GM21367 (cell line): ENCODE data around the gene NHSL2.
"Not testable (repeated sequence)": the region's sequence is repeated elsewhere in the genome, so short reads cannot be mapped to it uniquely, and the experiment has no call there.

Experiments used
- ATAC-seq: cut with Tn5 transposase; IDR thresholded peaks from one replicate; pipeline ENCODE4 v1.9.1; 2021; ENCODE audit not compliant: unreplicated experiment

The NHSL2 gene

DNA sequence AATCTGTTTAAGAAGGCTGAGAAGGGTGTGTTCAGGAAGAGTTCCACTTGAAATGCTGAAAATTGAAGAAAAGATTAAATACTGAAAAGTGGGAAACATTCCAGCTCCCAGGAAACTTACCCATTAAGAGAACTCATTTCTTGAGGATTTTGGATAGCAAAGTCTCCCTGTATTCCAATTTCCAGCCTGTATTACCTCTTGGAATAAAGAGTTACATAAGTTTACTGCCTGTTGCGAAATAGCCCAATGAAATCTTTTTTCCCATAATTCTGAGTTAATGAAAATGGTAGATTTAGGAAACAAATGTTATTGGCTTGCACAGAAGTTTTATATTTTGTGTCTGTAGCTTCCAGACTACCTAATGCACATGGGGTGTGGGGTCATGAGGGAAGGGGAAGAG, 12.0 kb downstream of the NHSL2 start:
- no peak for ATAC-seq

- no peak for ATAC-seq
Measured at GRCh38 chrX:71923516-71923915, 12.9 kb downstream of the NHSL2 start.

GRCh38 chrX:71927040-71927439, 16.4 kb downstream of the NHSL2 start:
- no peak for ATAC-seq

DNA sequence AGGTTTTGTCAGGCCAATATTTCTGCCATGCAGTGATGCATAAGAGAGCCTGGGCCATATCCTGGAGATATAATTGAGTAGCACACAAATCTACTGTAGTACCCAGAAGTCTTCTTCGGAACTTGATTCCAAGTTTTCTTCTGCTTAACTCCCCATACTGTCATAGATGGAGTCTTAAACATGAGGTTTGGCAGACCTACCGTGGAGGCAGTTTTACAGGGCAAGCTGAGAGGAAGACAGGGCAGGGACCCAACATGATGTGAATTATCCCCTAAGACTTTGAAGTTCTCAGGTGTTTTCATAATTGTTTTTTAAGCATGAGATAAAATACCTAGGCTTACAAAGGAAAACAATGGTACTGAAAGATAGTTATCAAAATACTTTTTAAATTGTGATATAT, 18.2 kb downstream of the NHSL2 start:
- no peak for ATAC-seq

GRCh38 chrX:71930298-71930697, 19.7 kb downstream of the NHSL2 start:
- ATAC-seq = no peak

- no peak for ATAC-seq
Measured at GRCh38 chrX:71935476-71935875, 24.8 kb downstream of the NHSL2 start.

DNA sequence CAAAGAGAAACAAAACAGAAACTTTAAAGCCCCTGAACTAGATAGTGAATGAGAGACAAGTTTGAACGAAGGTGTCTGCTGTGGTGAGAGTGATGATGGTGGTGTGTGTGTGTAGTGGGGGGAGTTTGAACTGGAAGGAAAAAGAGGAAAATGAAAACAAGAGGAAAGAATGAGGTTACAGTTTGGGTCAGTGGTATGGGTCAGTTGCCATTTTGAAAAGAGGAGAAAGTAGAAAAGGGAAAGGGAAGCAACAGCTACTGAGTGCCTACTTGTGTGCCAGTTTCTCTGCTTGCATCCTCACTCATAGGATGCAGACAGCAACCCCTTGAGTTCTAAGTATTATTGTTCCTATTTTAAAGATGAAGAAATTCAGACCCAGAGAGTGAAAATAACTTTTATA, 26.0 kb downstream of the NHSL2 start:
- no peak for ATAC-seq

DNA sequence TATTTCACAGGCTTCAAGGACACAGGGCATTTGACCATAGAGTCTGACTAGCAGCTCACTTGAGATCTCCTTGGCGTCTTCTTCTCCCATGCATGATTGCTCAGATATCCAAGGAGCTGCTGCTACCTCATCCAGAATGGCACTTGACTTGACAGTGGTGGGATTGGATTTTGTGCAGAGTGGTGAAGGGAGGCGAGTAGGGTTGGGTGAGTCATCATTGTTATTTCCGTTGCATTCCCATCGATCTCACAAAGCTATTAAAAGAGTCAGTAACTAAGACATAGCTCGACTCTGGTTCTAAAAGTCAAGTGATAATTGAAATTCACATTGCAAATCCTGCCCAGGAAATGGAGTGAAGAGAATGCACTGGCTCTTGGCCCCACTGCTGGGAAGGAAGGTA, 27.7 kb downstream of the NHSL2 start:
- no peak for ATAC-seq

GRCh38 chrX:71941145-71941544, 30.5 kb downstream of the NHSL2 start:
- no peak for ATAC-seq

DNA sequence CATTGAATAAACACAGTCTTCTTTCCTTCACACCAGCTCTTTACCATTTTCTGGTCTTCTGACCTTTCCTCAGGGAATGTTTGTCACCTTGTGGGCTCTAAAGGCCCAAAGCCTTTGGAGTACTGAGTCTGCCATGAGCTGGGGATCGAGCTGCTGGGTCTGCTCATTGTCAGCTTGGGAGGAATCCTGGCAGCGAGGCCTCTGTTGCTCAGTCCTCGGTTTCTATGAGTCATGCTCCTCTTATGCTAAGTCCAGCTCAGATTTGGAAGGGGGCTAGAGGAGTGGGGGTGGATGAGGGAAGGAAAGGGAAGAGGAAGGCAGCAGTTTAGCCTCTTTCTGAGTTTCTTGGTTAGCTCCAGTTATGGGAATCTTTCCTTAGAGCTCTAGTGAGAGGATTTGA, 31.1 kb downstream of the NHSL2 start:
- ATAC-seq = no peak

GRCh38 chrX:71944369-71944768, 33.7 kb downstream of the NHSL2 start:
- ATAC-seq = no peak

GRCh38 chrX:71945237-71945805, 34.7 kb downstream of the NHSL2 start:
- ATAC-seq = no peak

DNA sequence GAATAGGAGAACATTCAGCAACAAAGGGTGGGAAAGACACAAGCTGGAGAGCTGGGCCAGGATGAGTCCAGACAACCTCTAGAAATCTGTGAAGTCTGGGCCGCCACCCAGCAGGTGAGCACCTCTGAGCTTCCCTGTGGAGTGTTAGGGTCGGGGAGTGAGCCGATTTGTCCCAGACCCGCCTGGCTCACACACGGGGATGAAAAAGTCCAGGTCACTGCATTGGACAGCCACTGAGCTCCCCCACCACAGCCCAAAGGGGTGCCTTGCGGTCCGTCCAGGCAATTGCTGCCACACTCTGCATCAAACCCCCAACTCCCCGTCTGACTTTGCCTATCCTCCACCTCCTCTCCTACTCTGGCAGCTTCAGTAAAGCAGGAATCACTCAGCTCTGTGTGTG, 38.7 kb downstream of the NHSL2 start:
- no peak for ATAC-seq

GRCh38 chrX:71949844-71950445, 39.3 kb downstream of the NHSL2 start:
- no peak for ATAC-seq

- ATAC-seq = no peak
Measured at GRCh38 chrX:71953391-71953790, 42.7 kb downstream of the NHSL2 start.

GRCh38 chrX:71953946-71954345, 43.3 kb downstream of the NHSL2 start:
- no peak for ATAC-seq

- ATAC-seq = no peak
Measured at GRCh38 chrX:71954458-71954857, 43.8 kb downstream of the NHSL2 start.

DNA sequence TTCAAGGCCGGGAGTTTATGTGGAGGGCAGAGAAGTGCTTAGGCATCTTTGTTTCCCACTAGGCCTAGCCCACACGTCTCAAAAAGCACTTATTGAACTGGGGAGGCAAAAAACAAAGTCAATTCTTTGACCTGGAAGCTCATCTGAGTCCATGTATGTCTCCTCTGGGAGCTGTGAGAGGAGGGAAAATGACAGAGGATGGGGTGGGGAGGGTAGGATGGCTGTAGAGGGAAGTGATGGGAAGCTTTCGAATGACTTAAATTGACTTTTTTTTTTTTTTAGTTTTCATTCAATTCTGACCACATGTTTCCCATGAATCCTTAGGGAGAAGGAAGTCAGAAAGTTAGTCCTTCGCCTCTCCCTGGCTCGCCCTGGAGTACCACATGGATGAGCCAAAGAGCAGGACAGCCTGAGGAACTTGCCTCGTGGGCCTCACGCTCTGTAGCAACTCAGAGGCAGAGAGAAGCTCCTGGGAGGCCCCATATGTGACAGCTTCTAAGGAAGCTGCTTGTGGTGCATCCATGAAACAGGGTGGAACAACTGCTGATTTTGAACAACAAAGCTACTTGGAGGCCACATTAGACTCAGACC, 45.0 kb downstream of the NHSL2 start:
- no peak for ATAC-seq

- no peak for ATAC-seq
Measured at GRCh38 chrX:71958281-71958675, 47.6 kb downstream of the NHSL2 start.

- ATAC-seq = not testable (repeated sequence)
Measured at GRCh38 chrX:71964184-71964583, 53.5 kb downstream of the NHSL2 start.

- ATAC-seq = no peak
Measured at GRCh38 chrX:71974916-71975315, 64.3 kb downstream of the NHSL2 start.

- no peak for ATAC-seq
Measured at GRCh38 chrX:71976753-71977152, 66.1 kb downstream of the NHSL2 start.

- ATAC-seq = no peak
Measured at GRCh38 chrX:71978164-71978563, 67.5 kb downstream of the NHSL2 start.
